ENCODE data around the gene SMYD3.

SMYD3 gene

DNA sequence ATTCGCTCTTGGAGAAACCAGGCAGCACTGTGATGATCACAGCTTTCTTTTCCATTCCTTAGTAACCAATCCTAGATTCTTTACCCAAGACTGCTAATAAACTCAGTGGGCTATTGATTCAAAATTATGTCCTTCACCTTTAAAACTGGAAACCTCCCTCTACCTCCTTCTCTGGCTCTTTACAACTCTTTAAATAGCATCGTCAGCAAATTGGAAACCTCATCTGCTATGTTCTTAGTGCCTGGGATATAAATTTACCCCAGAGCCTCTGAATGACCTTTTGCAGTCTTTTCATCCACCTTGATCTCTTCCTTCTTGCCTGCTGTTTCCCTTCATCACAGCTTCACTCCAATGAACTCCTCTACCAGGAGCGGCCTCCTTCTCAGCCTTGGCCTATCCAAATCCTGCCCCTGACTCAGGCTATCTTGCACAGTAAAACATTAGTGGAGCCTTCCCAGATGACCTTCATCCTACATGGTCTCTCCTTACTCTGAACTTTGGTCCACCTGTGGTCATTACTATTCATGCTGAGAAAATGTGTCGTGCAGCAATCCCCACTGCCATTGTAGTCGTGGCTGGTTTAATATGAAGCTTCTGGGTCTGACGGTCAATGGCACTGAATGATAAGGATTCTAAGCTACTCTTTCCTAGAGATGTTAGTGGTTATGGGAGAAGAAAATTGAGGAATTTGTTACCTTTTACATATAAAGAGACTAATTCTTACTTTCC lies 644.1 kb downstream of the SMYD3 start:
- Mint-ChIP-seq H3K27ac (peak overlapping the region; percentile 21), H3K27me3 (ENCODE audit: low read depth, poor library complexity) (no peaks in the 10 kb centered on the region), H3K36me3 (ENCODE audit: low read depth) (peaks cover 16% of the 10 kb centered on the region), H3K9me3 (no peaks in the 10 kb centered on the region), H3K4me3 (peak overlapping the region; percentile 6), H3K4me1 (peaks cover 69% of the 10 kb centered on the region)
- TF ChIP-seq, protein P1, sequence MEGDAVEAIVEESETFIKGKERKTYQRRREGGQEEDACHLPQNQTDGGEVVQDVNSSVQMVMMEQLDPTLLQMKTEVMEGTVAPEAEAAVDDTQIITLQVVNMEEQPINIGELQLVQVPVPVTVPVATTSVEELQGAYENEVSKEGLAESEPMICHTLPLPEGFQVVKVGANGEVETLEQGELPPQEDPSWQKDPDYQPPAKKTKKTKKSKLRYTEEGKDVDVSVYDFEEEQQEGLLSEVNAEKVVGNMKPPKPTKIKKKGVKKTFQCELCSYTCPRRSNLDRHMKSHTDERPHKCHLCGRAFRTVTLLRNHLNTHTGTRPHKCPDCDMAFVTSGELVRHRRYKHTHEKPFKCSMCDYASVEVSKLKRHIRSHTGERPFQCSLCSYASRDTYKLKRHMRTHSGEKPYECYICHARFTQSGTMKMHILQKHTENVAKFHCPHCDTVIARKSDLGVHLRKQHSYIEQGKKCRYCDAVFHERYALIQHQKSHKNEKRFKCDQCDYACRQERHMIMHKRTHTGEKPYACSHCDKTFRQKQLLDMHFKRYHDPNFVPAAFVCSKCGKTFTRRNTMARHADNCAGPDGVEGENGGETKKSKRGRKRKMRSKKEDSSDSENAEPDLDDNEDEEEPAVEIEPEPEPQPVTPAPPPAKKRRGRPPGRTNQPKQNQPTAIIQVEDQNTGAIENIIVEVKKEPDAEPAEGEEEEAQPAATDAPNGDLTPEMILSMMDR (IDR thresholded peaks at IDR 0.05): no peak
- DNase-seq: no peak

DNA sequence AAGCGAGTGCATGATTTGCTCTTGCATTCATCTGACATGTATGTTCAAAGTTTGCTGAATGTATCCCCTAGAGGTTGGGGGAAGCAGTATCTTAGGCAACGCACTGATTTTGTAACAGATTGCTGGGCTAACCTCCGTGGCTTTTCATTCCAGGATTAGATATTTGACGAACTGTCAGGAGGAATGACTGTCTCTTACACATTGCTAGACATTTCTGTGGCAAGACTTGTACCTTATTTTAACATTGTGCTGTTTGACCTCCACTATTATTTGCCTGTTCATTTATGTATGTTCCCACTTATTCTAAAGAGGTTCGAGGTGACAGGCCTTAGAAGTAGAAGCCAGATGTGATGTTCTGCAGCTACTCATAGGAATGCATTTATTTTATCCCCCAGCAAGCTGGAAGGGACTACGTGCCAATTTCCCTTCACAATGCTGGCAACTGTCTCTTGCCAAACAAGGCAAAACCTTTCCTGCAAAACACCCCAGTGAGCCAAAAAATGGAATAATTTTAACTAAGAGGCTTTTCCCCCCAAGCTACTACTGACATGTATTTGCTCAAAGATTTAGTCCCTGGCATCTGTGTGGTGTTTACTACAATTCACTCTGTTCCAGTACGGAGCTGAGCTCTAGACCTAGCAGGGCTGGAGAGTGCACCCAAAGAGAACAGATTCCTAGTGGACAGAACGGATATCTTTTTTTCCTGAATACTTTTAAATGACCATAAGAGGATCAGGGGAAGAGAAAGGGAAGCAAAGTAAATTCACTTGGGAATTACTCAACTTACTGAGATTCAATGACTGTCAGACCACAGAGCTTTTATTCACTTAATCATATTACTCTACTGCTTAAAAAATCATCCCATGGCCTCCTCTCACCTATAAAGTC lies 646.2 kb downstream of the SMYD3 start:
- Mint-ChIP-seq H3K9me3 (no peaks in the 10 kb centered on the region), H3K27me3 (ENCODE audit: low read depth, poor library complexity) (no peaks in the 10 kb centered on the region), H3K4me3 (no peak overlapping the region), H3K27ac (peak overlapping the region; percentile 8), H3K4me1 (peaks cover 79% of the 10 kb centered on the region), H3K36me3 (ENCODE audit: low read depth) (peaks cover 33% of the 10 kb centered on the region)
- TF ChIP-seq, protein P1 (IDR thresholded peaks at IDR 0.05): no peak
- DNase-seq: no peak

DNA sequence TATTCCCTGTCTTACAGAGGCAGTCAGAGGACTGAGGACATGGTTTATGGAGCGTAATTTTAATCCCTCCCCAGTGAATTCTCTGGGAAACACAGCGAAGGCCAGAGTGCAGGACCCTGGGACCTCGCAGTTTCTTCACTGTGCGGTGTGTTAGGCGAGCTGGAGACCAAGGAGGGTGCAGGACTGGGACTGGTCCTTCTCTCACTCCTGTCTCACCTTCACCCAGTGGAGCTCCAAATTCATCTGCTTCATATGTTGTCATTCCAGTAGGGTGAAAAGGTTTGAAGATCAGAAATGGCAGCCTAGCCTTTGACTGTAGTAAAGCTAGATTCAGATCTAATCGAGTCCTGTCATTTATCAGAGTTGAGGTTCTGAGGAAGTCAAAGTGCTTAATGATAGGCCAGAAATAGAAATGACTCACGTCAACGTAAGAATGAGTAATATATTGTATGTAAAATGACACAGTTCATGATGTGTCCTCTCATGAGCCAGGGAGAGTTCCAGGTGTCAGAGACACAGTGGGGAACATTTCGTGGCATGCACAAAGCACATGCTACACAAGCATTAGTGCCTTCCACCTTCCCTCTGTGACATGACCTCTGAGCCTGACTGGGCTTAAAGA lies 647.5 kb downstream of the SMYD3 start:
- Mint-ChIP-seq H3K4me3 (no peak overlapping the region), H3K27ac (peak overlapping the region; percentile 41), H3K9me3 (peaks cover under 1% of the 10 kb centered on the region), H3K4me1 (peaks cover 81% of the 10 kb centered on the region), H3K27me3 (ENCODE audit: low read depth, poor library complexity) (no peaks in the 10 kb centered on the region), H3K36me3 (ENCODE audit: low read depth) (peaks cover 41% of the 10 kb centered on the region)
- TF ChIP-seq, protein P1 (IDR thresholded peaks at IDR 0.05): no peak
- peak; percentile 12 for DNase-seq

DNA sequence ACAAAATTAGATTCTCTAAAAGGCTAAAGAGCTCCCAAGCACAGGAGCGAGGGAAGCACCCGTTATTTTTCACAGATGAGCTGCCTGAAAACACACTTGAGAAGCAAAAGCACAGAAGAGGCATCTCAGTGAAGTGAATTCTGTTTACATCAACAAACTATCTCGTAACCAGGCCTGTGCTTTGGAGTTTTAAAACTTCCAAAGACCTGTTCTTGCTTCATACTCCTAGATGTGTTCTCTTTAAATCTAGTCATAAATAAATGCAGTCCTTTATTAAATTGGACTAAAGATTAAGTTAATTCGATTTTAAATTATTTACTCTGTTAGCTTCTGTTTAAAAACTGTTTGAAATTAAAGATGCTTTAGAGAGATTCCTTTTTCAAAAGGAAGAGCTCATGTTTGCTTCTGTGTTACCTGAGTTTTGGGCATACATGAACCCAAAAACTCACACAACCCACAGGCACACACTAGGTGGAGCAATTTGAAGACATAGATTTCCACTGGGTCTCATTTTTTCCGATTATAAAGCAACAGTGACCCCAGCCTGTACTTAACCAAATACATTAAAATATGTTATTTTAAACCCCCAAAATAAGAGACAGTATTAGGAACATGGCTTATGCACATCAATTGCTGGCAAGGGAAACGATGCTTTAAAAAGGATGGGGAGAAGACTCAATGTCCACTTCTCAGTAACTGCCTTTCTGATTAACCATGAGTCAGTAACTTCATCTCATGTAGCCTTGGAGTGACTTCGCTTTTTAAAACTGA lies 648.2 kb downstream of the SMYD3 start:
- TF ChIP-seq, protein P1 (IDR thresholded peaks at IDR 0.05): no peak
- H3K4me1 Mint-ChIP-seq: peaks cover 81% of the 10 kb centered on the region
- H3K27me3 Mint-ChIP-seq (ENCODE audit: low read depth, poor library complexity): no peaks in the 10 kb centered on the region
- peaks cover 47% of the 10 kb centered on the region for H3K36me3 Mint-ChIP-seq (ENCODE audit: low read depth)
- peaks cover 3% of the 10 kb centered on the region for H3K9me3 Mint-ChIP-seq
- no peak for DNase-seq
- peak overlapping the region; percentile 69 for H3K27ac Mint-ChIP-seq
- no peak overlapping the region for H3K4me3 Mint-ChIP-seq

DNA sequence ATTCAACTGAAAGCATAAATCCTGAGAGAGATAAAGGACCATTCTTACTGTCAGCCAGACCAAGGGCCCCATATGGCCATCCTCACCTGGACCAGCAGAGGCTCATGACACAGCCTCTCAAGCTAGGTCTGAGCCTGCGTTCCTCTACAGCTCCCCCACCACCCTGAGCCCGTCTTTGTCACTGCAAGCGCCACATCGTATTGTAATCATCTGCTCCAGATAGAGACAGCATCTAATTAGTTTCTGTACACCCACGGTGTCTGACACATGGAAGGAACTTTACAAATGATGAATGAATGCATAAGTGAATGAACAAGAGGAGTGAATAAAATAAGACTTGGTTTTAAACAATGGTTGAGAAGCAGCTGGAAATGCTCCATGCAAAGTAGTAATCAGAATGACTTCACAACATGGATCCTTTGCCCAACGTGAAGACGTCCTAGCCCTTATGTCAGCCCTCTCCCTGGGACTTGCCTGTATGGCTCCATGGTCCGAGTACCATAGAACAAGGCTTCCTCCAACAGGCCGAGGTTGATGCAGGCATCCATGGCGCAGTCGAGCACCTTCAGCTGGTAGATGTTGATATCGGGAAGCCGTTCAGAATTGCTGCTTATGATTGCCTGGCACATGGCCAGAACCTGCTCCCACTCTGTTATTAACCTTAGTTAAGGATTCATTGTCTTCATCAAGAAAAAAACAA lies 648.9 kb downstream of the SMYD3 start:
- H3K27ac Mint-ChIP-seq: peak overlapping the region; percentile 69
- H3K9me3 Mint-ChIP-seq: peaks cover 3% of the 10 kb centered on the region
- no peaks in the 10 kb centered on the region for H3K27me3 Mint-ChIP-seq (ENCODE audit: low read depth, poor library complexity)
- H3K4me3 Mint-ChIP-seq: no peak overlapping the region
- peaks cover 73% of the 10 kb centered on the region for H3K4me1 Mint-ChIP-seq
- DNase-seq: no peak
- TF ChIP-seq, protein P1 (IDR thresholded peaks at IDR 0.05): no peak
- peaks cover 52% of the 10 kb centered on the region for H3K36me3 Mint-ChIP-seq (ENCODE audit: low read depth)

Data from nephron progenitor cell (in vitro differentiated cells).